HG03159 (cell line): ENCODE results near the gene FMN2.

Source experiments
- ATAC-seq: cut with Tn5 transposase; IDR thresholded peaks from one replicate; pipeline ENCODE4 v1.9.1; 2021; ENCODE audit warnings: mild to moderate bottlenecking, moderate library complexity; ENCODE audit not compliant: unreplicated experiment

FMN2 gene

DNA sequence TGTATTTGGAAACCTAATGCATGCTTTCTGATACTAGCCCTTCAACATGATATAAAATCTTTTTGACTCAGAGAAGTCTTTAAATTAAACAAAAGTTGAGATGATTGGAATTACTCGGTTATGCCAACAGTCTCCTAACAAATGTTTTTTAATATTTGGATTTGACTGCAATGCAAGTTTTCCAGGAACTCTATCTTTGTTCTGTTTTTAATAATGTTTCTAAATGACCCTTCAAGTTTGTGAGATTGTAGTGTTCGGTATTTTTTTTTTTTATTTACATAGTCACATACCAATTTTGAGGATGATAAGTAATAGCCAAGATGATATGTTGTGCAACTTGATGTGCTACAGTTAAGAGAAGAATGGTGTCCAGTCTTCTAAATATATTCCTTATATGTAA lies 258.0 kb downstream of the FMN2 start:
- ATAC-seq: no peak

DNA sequence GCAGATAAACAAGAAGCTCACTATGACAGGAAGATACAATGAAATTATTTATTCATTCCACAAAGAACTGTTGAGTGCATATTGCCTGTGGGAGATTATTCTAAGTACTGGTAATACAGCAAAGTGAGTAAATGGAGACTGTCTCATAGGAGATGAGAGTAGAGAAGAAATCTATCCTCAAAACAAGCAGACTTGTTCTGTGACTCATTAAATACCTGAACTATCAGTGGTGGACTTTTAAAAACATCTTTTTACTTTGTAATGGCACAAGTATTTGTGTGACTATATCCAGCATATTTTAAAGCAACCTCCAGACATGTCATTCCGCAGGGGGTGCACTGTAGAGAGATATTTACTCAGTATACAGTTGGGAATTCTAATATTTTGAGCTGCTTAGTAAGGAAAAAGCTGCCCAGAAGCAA lies 259.2 kb downstream of the FMN2 start:
- ATAC-seq: no peak

DNA sequence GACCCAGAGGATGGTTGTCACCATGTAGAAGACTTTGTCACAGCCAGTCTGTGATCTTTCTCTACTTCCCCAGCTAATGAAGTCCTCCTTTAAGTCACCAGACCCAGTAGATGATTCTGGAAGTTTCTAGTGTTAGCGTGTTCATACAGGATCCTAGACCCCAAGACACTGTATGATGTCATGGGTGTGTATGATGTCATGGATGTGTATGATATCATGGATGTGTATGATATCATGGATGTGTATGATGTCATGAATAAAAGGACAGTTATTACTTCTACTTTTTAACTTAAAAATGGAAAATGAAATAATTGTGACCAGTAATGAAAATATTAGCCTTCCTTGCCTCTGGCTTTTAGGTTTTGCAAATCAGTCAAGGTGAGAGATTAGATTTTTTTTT lies 260.0 kb downstream of the FMN2 start:
- ATAC-seq: no peak

DNA sequence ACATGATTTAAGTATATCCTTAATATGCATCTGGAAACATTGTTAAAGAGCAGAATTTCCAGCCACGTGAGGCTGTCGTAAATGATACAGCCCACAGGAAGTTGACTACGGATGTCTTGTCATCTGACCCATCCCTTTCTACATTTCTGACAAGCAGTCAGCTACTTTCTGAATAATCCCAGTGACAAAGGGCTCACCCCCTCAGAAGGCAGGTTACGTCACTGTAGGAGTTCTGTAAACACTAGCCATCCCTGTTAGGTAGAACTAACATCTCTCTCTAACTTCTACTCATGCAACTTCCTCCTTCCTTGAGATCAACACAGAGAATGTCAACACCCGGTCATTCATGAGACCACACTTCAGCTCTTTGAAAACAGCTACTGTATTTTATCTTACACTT lies 261.1 kb downstream of the FMN2 start:
- no peak for ATAC-seq

DNA sequence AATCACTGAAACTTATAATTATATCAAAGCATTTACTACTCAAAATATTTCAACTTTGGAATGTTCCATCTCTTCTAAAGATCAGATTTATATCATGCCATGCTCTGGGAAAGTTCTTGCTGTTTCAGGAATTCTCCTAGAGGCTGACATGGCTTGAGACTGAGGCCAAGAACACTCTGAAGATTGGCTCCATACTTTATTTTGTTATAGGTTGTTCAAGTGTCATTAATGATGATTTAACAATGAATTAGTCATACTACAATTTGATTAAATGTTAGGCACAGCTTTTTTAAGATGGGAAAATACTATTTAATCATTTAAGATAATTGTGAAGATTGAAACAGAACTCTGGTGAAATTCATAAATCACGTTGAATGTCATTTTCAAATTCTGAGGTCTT lies 264.9 kb downstream of the FMN2 start:
- no peak for ATAC-seq

DNA sequence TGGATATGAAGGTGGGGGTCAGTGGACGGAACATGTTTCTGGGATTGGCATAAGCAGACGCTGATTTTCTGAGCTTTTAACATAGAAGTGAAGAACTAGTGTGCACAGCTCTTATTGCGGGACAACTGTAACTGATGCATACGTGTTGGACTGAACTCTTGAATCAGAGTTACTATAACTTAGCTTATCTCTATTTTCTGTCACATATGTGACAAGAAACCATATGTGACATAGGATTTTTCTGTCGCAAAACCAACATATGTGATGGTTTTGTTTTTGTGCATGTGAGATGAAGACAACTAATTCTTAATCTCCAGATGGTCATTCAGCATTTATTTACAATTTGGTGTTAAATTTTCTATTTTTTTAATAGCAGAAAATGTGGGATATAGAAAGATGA lies 270.4 kb downstream of the FMN2 start:
- no peak for ATAC-seq

DNA sequence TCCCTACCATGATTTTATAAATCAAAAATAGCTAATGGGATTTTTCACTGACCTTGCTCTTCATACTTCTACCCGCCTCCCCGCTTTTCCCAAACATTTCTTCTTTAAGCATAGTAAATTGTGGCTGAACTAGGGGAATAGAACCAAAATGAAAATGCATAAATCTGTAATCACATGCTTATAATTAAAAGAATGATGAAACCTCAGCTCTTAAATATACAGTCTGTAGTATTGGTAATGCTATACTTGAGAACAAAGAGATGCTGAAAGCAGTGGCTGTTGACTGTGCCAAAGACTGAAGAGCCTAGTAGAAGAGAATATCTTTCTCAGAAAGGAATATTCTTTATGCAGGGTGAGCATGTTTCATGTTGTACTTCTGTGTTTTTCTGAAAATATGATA lies 271.1 kb downstream of the FMN2 start:
- ATAC-seq: no peak

DNA sequence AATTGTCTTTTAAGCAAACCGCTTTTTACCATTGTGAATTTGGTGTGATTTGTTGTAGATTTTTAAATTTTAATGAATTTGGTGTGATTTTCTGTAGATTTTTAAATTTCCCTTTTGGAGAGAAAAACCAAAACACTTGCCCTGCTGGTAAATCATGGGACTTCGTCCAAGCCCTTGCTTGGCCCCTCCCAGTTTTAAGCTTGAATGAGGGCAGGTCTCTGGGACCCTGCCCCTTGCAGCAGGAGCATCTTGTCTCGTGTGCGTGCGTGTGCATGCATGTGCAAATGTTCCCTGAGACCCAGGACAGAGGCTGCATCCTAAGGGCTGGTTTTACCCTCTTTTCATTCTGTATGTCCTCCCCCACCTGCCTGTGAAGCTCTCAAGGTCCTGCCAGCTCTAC lies 271.6 kb downstream of the FMN2 start:
- no peak for ATAC-seq

DNA sequence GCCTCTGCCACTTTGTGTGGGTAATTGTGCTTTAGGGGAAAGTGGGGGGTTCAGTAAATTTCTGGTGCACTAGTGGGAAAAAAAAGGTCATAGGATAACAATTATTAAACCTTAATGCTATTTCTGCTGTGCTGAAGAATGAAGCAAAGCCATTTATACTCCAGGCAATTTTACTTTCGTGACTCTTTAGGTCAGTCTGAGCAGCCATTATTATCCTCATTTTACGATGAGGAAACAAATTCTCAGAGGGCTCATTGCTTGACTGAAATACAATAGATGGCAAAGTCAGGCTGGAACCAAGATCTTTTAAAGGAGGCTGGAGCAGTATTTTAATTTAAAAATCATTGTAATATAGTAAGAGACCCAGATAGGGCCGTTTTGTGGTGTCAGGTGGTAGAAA lies 272.2 kb downstream of the FMN2 start:
- ATAC-seq: no peak

DNA sequence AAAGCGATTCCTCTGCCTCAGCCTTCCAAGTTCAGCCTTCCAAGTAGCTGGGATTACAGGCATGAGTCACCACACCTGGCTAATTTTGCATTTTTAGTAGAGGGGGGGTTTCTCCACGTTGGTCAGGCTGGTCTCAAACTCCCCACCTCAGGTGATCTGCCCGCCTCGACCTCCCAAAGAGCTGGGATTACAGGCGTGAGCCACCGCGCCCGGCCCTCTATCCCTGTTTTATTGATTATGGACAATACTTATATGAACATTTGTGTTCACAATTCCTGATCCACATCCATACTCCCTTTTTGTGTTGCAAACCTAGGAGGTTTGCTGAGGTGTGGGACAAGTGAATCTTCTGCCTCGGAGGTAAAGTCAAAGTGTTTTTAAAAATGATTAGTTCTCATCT lies 275.0 kb downstream of the FMN2 start:
- no peak for ATAC-seq

DNA sequence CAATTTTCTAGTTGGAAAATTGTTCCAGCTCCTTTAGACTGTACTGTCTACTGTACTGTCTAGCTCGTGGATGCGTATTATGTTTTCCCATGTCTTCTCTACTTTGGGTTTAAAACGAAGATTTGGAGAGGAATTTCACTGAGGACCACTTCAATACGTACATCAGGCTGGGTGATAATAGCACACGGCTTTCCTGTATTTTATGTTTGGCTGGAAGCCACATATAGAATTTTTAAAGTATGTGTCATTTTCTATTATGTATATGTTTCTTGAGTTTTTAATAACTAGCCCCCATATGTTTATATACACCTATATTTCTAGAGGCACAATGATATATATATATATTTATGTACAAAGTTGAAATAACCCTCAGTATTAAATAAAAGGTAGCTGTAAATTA lies 293.9 kb downstream of the FMN2 start:
- ATAC-seq: no peak

DNA sequence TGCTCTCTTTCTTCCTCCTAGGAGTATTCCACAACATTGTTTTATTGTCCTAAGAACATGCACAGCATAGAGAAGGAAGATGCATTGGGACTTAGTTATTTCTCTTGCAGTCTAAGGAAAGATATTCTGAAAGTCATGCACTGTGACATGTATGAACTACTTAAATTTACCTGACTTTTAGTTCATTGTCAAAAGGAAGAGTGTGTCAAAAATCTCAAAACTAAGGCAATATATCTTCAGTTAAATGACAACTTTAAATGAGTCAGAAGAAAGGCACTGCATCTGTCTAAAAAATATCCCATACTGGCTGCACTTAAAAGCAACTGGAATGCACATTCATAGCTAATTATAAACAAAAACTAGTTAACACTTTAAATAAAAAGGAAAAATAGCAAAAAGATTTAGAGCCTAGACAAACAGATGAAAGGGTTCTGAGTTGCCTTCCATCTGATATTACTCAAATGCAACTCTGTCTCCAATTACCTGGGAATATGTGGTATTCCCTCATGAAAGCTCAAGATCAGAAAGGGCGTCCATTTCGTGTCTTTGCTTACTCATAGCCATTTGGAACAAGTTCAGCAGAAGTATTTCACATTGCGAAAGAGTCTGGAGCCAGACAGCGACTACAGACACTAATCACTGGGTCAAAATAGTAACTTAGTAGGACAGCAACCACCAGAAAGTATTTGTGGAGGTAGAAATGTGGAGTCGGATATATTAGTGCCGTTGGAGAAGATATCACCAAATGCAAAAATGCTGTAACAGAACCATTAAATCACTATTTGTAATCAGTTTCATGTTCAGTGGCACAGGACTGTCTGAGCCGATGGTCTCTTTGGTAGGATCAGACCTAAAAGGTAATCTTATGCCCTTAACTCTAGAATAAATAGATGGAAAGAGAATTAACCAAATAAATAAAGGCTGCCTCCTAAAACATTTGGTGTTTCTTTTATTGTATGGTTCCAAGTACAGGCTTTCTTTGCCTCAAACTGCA lies 294.6 kb downstream of the FMN2 start:
- ATAC-seq: no peak

DNA sequence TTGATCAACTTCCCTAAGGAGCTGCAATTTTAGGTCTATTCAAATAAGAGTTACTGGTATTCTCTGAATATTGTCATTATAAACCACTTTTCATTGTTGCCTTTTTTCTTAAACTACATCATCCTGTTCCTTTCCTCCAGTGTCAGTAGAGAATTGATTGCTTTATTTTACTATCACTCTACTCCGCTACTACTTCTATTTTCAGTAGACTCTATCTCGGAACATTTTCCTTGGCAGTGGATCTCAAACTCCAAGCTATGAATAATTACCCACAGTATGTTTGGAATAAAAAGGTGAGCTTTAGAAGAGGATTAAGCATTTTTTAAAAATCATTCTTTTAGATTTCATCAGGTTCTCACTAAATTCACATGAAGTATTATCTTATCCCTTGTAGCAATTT lies 295.4 kb downstream of the FMN2 start:
- ATAC-seq: no peak

DNA sequence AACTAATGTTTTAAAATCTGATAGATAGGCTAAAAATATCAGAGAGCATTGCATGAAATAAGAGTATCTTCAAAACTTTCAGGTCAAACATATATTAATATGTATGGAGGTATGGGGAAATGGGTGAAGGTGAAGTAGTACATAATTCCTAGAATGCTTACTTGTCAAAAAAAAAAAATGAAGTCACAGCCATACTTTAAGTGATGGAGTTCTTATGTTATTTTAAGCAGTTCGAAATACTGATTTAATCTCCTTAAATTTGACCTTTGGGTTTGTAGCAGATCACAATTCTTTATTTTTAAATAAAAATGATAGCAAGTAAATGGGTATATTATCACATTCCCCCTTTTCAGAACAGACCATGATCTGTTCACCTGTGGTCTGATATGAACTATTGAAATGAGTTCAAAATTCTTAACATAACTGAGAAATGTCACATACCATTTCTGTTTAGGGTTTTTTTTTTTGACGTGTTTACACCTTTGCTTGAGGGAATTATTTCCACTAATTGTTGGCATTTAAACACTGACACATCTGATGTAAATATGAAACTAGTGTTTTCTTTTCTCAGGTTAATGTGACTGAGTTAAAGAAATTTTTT lies 300.1 kb downstream of the FMN2 start:
- no peak for ATAC-seq

DNA sequence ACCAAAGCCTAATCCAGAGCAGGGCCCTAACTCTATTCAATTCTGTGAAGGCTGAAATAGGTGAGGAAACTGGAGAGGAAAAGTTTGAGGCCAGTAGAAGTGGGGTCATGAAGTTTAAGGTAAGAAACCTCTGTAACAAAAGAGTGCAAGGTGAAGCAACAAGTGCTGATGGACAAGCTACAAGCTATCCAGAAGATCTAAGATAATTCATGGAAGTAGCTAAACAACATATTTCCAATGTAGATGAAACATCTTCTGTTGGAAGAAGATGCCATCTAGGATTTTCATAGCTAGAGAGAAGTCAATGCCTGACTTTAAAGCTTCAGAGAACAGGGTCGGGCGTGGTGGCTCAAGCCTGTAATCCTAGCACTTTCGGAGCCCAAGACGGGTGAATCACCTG lies 302.7 kb downstream of the FMN2 start:
- no peak for ATAC-seq

DNA sequence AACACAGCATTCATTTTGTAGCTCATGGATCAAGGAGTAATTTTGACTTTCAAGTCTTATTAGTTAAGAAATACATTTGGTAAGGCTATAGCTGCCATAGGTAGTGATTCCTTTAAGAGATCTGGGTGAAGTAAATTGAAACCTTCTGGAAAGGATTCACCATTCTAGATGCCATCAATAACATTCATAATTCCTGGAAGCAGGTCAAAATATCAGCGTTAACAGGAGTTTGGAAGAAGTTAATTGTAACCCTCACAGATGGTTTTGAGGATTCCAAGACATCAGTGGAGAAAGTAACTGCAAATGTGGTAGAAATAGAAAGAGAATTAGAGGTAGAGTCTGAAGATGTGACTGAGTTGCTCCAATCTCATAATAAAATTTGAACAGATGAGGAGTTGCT lies 303.7 kb downstream of the FMN2 start:
- ATAC-seq: no peak

DNA sequence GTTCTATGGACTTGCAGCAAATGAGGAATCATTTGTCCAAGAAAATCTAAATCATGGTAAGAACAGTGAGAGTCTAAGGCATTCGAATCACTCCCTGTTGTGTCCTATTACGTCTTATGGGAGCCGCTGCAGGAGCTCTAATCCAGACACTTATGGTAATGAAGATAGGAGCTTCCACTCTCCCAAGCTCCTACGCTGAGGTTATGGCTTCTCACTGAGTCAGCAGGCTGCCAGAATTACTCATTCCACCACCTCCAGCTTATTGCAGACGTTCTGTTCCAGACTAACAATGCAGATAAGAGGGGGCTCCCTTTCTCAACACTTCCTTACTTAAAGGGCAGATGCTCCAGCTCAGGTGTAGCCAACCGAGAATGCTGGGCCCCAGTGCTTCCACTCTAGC lies 307.7 kb downstream of the FMN2 start:
- no peak for ATAC-seq

DNA sequence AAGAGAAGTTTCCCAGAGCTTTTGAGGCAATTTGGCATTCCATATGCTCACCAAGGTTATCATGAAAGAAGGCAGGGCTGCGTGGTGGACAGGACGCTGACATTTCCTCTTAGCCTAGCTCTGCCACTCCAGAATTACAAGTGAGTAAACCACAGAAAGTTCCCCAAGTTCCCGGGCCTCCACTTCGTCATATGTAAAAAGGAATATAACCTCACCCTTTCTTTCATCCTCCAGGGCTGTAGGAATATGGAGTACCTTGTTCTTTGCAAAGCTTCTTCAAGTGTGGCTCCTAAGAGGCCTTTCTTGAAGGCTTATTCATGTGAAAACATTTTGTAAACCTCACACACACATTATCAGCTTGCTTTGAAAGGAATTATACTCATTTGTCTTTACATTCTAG lies 310.0 kb downstream of the FMN2 start:
- no peak for ATAC-seq

DNA sequence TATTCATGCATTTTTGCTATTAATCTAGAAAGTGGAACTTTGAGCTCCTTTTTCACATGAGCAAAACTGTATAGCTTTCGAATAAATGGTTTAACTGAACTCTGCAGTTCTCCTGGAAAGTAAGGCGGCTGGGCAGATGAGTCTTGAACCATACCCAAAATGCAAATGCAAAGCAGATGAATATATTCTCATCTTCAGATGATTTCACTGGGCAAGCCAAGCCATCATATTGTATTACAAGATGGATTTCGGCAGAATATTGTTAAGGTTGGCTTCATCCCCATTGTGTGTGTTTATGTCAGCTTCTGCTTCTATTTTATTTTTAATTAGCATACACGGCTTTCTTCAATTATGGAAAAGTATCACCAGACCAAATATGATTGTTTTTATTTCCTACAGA lies 310.6 kb downstream of the FMN2 start:
- ATAC-seq: no peak

DNA sequence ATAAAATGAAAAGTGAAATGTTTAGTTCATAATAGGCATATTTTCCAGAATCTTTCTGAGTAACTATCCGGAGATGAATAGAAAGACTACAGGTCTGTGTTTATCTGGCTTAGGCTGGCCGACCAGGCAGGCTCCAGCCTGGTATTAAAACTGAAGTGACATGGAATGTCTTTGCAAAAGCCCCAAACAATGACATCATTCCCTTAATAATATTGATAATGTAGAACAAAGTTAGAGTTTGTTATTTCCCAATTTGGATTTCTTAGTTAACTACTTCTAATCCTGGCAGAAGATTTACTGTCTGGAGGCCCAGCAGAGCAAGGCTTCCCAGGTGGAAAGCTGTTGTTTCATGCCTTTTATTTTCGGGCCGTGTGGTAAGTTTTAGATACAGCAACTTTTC lies 312.6 kb downstream of the FMN2 start:
- ATAC-seq: no peak

DNA sequence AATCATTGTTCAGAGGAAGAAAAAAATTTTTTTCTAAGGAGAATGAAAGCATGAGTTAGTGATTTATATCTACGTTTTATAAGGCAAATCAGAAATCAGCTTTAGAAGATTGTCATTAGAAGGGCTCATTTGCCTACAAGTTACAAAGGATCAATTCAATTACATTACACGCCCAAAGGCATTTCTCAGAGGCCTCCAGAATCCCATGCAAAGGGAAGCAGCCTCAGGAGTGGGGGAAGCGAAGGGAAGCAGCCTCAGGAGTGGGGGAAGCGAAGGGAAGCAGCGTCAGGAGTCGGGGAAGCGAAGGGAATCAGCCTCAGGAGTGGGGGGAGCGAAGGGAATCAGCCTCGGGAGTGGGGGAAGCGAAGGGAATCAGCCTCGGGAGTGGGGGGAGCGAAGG lies 314.1 kb downstream of the FMN2 start:
- no peak for ATAC-seq

DNA sequence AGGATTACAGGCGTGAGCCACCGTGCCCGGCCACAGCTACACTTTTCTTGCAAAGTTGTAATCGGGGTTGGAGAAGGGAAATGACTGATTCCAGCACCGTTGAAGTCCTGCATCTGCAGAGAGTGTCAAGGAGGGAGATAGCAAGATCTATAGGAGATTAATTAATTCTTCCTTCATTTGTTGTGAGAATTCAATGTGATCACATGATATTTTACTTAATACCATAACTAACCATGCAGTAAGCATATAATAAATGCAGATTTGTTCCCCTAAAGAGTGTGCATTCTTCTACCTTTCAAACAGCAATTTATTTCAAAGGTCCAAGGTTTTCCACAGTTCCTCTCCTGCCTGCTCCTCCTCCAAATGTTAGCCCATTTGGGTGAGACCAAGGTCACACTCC lies 315.7 kb downstream of the FMN2 start:
- no peak for ATAC-seq

DNA sequence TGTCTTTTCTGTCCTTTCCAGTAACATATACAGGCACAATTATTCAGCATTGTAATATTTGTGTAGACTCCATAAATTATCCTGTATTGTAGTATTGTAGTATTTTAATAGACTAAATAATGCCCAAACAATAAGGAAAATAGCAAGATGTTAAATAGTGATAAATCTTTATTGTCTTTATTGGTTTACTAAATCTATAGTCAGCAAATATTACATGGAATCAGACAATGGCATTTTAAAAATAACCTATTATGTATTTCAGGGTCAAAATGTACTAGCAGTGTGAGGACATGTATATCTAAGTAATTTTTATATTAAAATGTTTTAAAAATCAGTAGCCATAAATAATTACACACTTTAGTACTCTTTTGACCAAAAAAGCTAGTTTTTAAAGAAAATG lies 317.9 kb downstream of the FMN2 start:
- no peak for ATAC-seq
